IPS-NIHi11 (cell line): ENCODE data around the gene CALML4.
A peak's percentile ranks its signal among the peaks of the same experiment; 100 is the strongest.
"Not testable (repeated sequence)": the region's sequence is repeated elsewhere in the genome, so short reads cannot be mapped to it uniquely, and the experiment has no call there.

Source experiments
- DNase-seq: peaks from one replicate; pipeline ENCODE4 v3.0.0; 2012; ENCODE audit warnings: mixed read lengths, low spot score

Gene CALML4

GRCh38 chr15:68224546-68225250 is 19.6 kb upstream of the CALML4 start:
- no peak for DNase-seq

DNA sequence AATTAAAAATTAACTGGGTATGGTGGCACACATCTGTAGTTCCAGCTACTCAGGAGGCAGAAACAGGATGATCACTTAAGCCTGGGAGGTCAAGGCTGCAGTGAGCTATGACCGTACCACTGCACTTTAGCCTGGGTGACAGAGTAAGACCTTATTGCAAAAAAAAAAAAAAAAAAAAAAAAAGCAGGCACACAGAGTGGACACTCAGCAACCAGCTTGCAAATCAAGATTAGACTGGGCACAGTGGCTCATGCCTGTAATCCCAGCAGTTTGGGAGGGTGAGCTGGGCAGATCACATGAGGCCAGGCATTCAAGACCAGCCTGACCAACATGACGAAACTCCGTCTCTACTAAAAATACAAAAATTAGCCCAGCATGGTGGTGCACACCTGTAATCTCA is 19.0 kb upstream of the CALML4 start:
- no peak for DNase-seq

- DNase-seq, result no peak
Observed at GRCh38 chr15:68223171-68223570, 18.0 kb upstream of the CALML4 start.

- not testable (repeated sequence) for DNase-seq
Observed at GRCh38 chr15:68222432-68222743, 17.3 kb upstream of the CALML4 start.

DNA sequence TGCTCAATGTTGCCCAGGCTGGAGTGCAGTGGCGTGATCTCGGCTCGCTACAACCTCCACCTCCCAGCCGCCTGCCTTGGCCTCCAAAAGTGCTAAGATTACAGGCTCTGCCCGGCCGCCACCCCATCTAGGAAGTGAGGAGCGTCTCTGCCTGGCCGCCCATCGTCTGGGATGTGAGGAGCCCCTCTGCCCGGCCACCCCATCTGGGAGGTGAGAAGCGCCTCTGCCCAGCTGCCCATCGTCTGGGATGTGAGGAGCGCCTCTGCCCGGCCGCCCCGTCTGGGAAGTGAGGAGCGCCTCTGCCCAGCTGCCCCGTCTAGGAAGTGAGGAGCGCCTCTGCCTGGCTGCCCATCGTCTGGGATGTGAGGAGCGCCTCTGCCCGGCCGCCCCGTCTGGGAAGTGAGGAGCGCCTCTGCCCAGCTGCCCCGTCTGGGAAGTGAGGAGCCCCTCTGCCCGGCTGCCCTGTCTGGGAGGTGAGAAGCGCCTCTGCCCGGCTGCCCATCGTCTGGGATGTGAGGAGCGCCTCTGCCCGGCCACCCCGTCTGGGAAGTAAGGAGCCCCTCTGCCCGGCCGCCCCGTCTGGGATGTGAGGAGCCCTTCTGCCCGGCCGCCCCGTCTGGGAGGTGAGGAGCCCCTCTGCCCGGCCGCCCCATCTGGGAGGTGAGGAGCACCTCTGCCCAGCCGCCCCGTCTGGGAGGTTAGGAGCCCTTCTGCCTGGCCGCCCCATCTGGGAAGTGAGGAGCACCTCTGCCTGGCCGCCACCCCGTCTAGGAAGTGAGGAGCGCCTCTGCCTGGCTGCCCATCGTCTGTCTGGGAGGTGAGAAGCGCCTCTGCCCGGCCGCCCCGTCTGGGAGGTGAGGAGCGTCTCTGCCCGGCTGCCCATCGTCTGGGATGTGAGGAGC is 16.6 kb upstream of the CALML4 start:
- not testable (repeated sequence) for DNase-seq

DNA sequence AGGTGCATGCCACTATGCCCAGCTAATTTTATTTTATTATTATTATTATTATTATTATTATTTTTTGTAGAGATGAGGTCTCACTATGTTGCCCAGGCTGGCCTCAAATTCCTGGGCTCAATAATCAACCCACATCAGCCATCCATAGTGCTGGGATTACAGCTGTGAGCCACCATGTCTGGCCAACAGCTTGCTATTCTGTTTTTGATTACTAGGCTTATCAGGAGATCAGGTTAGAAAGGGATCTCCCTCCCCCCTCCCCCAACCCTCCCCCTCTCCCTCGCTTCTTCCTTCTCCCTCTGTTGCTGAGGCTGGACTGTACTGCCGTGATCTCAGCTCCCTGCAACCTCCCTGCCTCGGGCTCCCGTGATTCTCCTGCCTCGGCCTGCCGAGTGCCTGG is 15.8 kb upstream of the CALML4 start:
- no peak for DNase-seq

- DNase-seq, result no peak
Observed at GRCh38 chr15:68220489-68220888, 15.4 kb upstream of the CALML4 start.

GRCh38 chr15:68218847-68219798 is 14.0 kb upstream of the CALML4 start:
- DNase-seq, result no peak

DNA sequence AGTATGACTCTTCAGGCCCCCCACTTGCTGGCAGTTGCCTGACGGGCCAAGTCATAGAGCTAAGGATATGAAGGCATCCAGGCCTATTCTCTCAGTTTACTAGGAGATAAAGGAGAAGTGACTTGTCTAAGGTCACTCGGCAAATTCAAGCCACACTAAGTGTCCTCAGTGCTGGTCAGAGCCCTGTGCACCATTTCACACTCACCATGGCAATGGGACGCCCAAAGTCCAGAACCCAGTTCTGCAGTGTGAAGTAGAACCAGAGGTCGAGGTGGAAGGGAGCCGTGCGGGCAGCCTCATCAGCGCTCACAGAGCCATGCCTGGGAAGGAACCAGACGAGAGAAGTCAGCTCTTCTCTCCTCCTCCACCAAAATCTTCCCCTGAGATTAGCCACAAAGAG is 13.2 kb upstream of the CALML4 start:
- DNase-seq, result no peak

DNA sequence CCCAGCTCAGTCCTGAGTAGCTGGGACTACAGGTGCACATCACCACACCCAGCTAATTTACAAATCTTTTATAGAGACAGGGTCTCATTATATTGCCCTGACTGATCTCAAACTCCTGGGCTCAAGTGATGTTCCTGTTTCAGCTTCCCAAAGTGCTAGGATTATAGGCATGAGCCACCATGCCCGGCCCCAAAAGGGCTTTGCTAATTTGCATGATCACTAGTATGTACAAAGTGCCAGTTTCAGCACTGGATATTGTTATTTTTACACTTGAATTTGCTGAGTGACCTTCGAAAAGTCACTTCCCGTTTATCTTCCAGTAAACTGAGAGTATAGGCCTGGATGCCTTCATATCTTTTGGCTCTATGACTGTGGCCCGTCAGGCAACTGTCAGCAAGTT is 12.2 kb upstream of the CALML4 start:
- no peak for DNase-seq

- no peak for DNase-seq
Observed at GRCh38 chr15:68214838-68215254, 9.7 kb upstream of the CALML4 start.

- no peak for DNase-seq
Observed at GRCh38 chr15:68213991-68214837, 9.1 kb upstream of the CALML4 start.

DNA sequence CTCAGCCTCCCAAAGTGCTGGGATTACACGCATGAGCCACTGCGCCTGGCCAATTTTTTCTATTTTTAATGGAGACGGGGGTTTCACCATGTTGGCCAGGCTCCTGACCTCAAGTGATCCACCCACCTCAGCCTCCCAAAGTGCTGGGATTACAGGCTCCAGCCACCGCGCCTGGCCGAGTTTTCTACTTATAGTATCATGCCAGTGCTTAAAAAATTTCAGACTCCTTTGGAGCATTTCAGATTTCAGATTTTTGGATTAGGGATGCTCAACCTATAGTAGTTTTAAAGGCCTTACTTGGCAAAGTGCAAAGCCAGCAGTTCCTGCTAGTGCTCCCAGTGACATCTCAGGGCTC is 8.3 kb upstream of the CALML4 start:
- not testable (repeated sequence) for DNase-seq

DNA sequence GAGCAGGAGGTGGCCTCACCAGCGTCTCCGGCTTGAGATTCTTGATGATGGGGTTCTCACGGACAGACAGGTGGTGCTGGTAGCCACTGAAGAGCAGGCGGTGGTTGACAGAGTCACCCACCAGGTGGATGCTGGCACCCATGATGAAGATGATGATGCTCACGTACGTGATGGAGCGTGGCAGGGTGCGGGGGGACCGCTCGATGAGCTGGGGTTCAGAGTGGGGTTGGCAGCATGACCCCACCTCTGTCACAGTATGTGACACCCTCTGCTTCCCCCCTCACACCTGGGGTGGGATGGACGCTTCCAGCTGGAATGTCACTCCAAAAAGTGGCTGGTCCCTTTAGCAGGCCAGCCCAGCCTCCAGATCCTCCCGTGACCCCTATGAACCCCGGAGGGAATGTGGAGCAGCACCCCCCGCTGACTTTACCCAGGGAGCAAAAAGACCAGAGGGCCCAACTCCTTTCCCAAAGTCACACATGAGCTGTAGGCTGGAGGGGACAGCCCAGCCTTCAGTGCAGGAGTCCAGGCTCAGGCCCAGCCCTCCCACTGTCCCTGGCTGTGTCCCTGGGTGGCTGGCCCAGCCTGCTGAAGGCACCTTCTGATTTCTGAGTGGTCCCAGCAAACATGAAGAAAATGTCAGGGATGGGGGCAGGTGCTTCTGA is 6.7 kb upstream of the CALML4 start:
- DNase-seq, result no peak

GRCh38 chr15:68210821-68211655 is 5.9 kb upstream of the CALML4 start:
- DNase-seq, result peak; percentile 89

- DNase-seq, result no peak
Observed at GRCh38 chr15:68210409-68210756, 5.3 kb upstream of the CALML4 start.

GRCh38 chr15:68209735-68210408 is 4.7 kb upstream of the CALML4 start:
- DNase-seq, result no peak

DNA sequence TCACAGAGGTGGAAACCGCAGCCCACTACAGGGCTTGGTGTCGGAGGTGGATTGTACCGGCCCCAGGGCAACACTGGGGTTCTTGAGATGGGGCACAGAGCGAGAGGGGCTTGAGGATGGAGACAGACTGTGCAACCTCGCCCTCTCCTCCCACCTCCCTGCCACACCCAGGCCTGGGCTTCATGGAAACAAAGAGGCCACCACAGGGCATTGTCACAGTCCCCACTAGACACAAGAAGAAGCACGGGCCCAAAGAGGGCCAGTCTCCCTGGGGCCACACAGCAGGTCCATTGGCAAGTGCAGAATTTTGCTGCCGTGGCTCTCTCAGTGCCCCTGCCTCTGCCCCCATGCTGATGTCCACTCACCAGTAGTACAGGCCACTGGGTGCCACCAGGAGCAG is 4.1 kb upstream of the CALML4 start:
- DNase-seq, result no peak

- no peak for DNase-seq
Observed at GRCh38 chr15:68208636-68209240, 3.6 kb upstream of the CALML4 start.
